Breast epithelium (tissue), 4 donors: ENCODE measurements around the gene RPS21. TPM values are rescaled to one million over a fixed set of nuclear protein-coding genes. Genes with fewer than 3 reads are reported as not detected.

Experiments used
- DNase-seq, 2 donors: peaks; one replicate each; pipeline ENCODE4 v3.0.0-alpha.2; 2019; ENCODE audit warnings: low spot score in 2 of 2
- H3K27ac ChIP-seq, 2 donors: fragments of 200-600 bp; sonication (generic) in 1 of 2; one replicate each; pipeline ENCODE4 v1.5.1; 2016 to 2019; ENCODE audit warnings: mild to moderate bottlenecking in 1 of 2
- H3K27me3 ChIP-seq, 2 donors: fragments of 200-600 bp; sonication (generic) in 1 of 2; one replicate each; pipeline versions ENCODE4 v1.5.1 to v1.6.0; 2017 to 2019; ENCODE audit warnings: control low read depth in 1 of 2, mild to moderate bottlenecking in 1 of 2
- H3K36me3 ChIP-seq: fragments of 200-600 bp; one replicate; pipeline ENCODE4 v1.5.1; 2019
- H3K4me1 ChIP-seq, 2 donors: fragments of 200-600 bp; sonication (generic); one replicate each; pipeline ENCODE4 v1.5.1; 2016 to 2019; ENCODE audit warnings: control low read depth in 1 of 2
- H3K4me3 ChIP-seq, 3 donors: fragments of 200-600 bp; sonication (generic); 1 replicate in 2 of 3; 2 replicates in 1 of 3; pipeline ENCODE4 v1.5.1; 2016 to 2019; ENCODE audit warnings: mild to moderate bottlenecking in 3 of 3, moderate library complexity in 2 of 3
- H3K9me3 ChIP-seq, 2 donors: fragments of 200-600 bp; sonication (generic) in 1 of 2; one replicate each; pipeline ENCODE4 v1.5.1; 2016 to 2019; ENCODE audit warnings: control low read depth in 1 of 2
- CTCF ChIP-seq, 3 donors: fragments of 450-650 bp; IDR thresholded peaks; one replicate each; pipeline ENCODE4 v1.5.1; 2016 to 2017; ENCODE audit warnings: antibody characterized with exemption in 3 of 3, mild to moderate bottlenecking in 3 of 3, moderate library complexity in 3 of 3
- POLR2A ChIP-seq: fragments of 450-650 bp; IDR thresholded peaks from one replicate; pipeline ENCODE4 v1.6.1; 2016; ENCODE audit warnings: antibody characterized with exemption, mild to moderate bottlenecking, moderate library complexity
- POLR2AphosphoS5 ChIP-seq, 3 donors: sonication (generic); formaldehyde crosslinking; IDR thresholded peaks; one replicate each; pipeline ENCODE4 v1.6.1; 2017; ENCODE audit warnings: antibody characterized with exemption in 3 of 3
- intact Hi-C: fragments of 100-400 bp; cut with DNase I; formaldehyde crosslinking; loops from one replicate; pipeline ENCODE4 v1.15.1; 2023; ENCODE audit warnings: low total_unique reads
- total RNA-seq, 3 donors: library from RNA; depleted of rRNA; stranded (reverse); fragments of >200 nt; gene quantifications; one replicate each; pipeline ENCODE4 v1.1.0, GENCODE V29; 2016

RPS21 gene
- total RNA-seq, 3 donors from 2014 or later = 1,723 to 3,116 (median 2,974) TPM

- peaks cover 11 to 32% of the 10 kb centered on the region in 2 donors for H3K4me1 ChIP-seq
- peak overlapping the region; percentile 65 to 91 (median 65) for H3K4me3 ChIP-seq
- H3K27me3 ChIP-seq = no peaks in the 10 kb centered on the region
- no peaks in the 10 kb centered on the region for H3K9me3 ChIP-seq
- peak overlapping the region; percentile 62 to 84 for H3K27ac ChIP-seq
- TF ChIP-seq POLR2AphosphoS5 (IDR thresholded peaks at IDR 0.05) (no peak), POLR2A (no peak), CTCF (IDR thresholded peaks at IDR 0.05) (no peak)
- intact Hi-C loops = no loop called here
- DNase-seq = no peak
- H3K36me3 ChIP-seq = no peaks in the 10 kb centered on the region
These were observed 19.1 kb downstream of the RPS21 start for GRCh38 chr20:62405981-62406513.

- Histone ChIP-seq H3K4me1 (peaks cover 11 to 32% of the 10 kb centered on the region in 2 donors), H3K9me3 (no peaks in the 10 kb centered on the region), H3K27me3 (no peaks in the 10 kb centered on the region), H3K27ac (peak overlapping the region; percentile 62 to 84), H3K36me3 (no peaks in the 10 kb centered on the region), H3K4me3 (peak overlapping the region; percentile 65 to 91 (median 65))
- TF ChIP-seq CTCF (IDR thresholded peaks at IDR 0.05) (no peak), POLR2AphosphoS5 (IDR thresholded peaks at IDR 0.05) (no peak), POLR2A (no peak)
- intact Hi-C loops = no loop called here
- DNase-seq = no peak
These were observed 19.8 kb downstream of the RPS21 start for GRCh38 chr20:62406635-62407176.

GRCh38 chr20:62407221-62407992 lies 20.5 kb downstream of the RPS21 start, which contains the start of gene CABLES2:
Gene CABLES2, minus strand, starts transcription at chr20:62407285. Its CDS starts 9 bp downstream, at chr20:62407276.
- Histone ChIP-seq H3K27me3 (no peaks in the 10 kb centered on the region), H3K36me3 (no peaks in the 10 kb centered on the region), H3K4me3 (peak within 1 kb of the TSS; percentile 65 to 91 (median 65)), H3K9me3 (no peaks in the 10 kb centered on the region), H3K27ac (peak within 1 kb of the TSS; percentile 62 to 84), H3K4me1 (peaks cover 11 to 32% of the 10 kb centered on the region in 2 donors)
- DNase-seq = peak; percentile 91
- intact Hi-C loops = no loop called here
- TF ChIP-seq CTCF (IDR thresholded peaks at IDR 0.05) (peak; percentile 25 to 50 (median 39)), POLR2A (no peak), POLR2AphosphoS5 (IDR thresholded peaks at IDR 0.05) (peak in 2 of 3 donors; percentile 31 to 37)

- H3K9me3 ChIP-seq = no peaks in the 10 kb centered on the region
- H3K4me3 ChIP-seq = no peak overlapping the region
- no peak for DNase-seq
- no peaks in the 10 kb centered on the region for H3K36me3 ChIP-seq
- peaks cover 11 to 32% of the 10 kb centered on the region in 2 donors for H3K4me1 ChIP-seq
- intact Hi-C loops = loop anchor here (1.0 kb wide), 1 partner anchor 44 kb away; no protein-coding TSS in a partner anchor
- no peak overlapping the region for H3K27ac ChIP-seq
- H3K27me3 ChIP-seq = no peaks in the 10 kb centered on the region
- TF ChIP-seq CTCF (IDR thresholded peaks at IDR 0.05) = no peak
- no peak for TF ChIP-seq POLR2AphosphoS5 (IDR thresholded peaks at IDR 0.05)
- no peak for TF ChIP-seq POLR2A
These were observed 21.2 kb downstream of the RPS21 start for GRCh38 chr20:62408055-62408454.

- Histone ChIP-seq H3K9me3 (no peaks in the 10 kb centered on the region), H3K27me3 (no peaks in the 10 kb centered on the region), H3K4me3 (no peak overlapping the region), H3K27ac (peak overlapping the region in 1 of 2 donors; percentile 42), H3K4me1 (peaks cover 11 to 32% of the 10 kb centered on the region in 2 donors), H3K36me3 (no peaks in the 10 kb centered on the region)
- no peak for TF ChIP-seq CTCF (IDR thresholded peaks at IDR 0.05)
- no peak for TF ChIP-seq POLR2A
- TF ChIP-seq POLR2AphosphoS5 (IDR thresholded peaks at IDR 0.05) = no peak
- no peak for DNase-seq
- intact Hi-C loops = loop anchor here (1.0 kb wide), 1 partner anchor 44 kb away; no protein-coding TSS in a partner anchor
These were observed 21.7 kb downstream of the RPS21 start for GRCh38 chr20:62408640-62409039.
